Astrocyte of the spinal cord (primary cell): Measurements from ENCODE around the gene SYS1.
"Not testable (repeated sequence)": the region's sequence is repeated elsewhere in the genome, so short reads cannot be mapped to it uniquely, and the experiment has no call there.

ENCODE experiments used
- DNase-seq: peaks from one replicate; pipeline ENCODE4 v3.0.0; 2011; ENCODE audit warnings: low read depth, low spot score
- H3K4me3 ChIP-seq: 2 replicates; pipeline ENCODE4 v1.5.1; 2011; ENCODE audit warnings: low read depth, mild to moderate bottlenecking, low read length, moderate library complexity
- in situ Hi-C: cut with HindIII; loops from 2 replicates; pipeline ENCODE4 v1.10.0; 2017; ENCODE audit warnings: low sequenced_read_pairs
- TF ChIP-seq, protein P1 (sequence below): IDR thresholded peaks from 2 replicates; pipeline ENCODE4 v1.5.1; 2012; ENCODE audit warnings: low read depth, mild to moderate bottlenecking, low read length, inconsistent platforms

The SYS1 gene

DNA sequence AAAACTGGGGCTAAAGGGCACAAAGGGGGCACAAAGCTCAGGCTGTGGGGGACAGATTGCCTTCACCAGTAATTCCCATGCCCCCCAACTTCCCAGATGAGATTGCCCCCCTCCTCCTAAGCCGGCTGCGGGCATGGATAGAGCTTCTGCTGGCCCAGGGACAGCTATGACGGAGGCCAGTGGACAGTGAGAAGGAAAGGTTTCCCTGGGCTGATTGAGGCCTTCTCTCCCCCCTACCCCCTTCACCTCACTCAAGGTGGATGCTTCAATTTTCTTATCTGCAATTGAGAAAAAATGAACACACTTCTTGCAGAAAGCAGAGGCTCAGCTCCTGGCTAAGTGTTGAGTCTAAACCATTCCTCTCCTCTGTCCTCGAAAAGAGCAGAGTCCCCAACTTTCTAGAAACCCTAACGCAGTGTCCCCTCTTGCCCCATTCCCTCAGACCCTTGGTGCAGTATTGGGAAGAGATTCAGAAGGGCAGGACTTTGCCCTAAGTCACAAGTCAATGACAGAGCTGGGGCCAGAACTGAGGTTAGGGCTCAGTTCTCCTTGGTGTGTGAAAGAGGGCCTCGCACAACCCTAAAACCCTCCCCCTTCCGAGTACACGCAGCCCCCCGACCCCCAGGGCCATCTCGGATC, 15.5 kb upstream of the SYS1 start:
- in situ Hi-C loops: no loop called here
- DNase-seq: no peak
- H3K4me3 ChIP-seq: peak overlapping the region; percentile 89
- TF ChIP-seq, protein P1, sequence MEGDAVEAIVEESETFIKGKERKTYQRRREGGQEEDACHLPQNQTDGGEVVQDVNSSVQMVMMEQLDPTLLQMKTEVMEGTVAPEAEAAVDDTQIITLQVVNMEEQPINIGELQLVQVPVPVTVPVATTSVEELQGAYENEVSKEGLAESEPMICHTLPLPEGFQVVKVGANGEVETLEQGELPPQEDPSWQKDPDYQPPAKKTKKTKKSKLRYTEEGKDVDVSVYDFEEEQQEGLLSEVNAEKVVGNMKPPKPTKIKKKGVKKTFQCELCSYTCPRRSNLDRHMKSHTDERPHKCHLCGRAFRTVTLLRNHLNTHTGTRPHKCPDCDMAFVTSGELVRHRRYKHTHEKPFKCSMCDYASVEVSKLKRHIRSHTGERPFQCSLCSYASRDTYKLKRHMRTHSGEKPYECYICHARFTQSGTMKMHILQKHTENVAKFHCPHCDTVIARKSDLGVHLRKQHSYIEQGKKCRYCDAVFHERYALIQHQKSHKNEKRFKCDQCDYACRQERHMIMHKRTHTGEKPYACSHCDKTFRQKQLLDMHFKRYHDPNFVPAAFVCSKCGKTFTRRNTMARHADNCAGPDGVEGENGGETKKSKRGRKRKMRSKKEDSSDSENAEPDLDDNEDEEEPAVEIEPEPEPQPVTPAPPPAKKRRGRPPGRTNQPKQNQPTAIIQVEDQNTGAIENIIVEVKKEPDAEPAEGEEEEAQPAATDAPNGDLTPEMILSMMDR: no peak

DNA sequence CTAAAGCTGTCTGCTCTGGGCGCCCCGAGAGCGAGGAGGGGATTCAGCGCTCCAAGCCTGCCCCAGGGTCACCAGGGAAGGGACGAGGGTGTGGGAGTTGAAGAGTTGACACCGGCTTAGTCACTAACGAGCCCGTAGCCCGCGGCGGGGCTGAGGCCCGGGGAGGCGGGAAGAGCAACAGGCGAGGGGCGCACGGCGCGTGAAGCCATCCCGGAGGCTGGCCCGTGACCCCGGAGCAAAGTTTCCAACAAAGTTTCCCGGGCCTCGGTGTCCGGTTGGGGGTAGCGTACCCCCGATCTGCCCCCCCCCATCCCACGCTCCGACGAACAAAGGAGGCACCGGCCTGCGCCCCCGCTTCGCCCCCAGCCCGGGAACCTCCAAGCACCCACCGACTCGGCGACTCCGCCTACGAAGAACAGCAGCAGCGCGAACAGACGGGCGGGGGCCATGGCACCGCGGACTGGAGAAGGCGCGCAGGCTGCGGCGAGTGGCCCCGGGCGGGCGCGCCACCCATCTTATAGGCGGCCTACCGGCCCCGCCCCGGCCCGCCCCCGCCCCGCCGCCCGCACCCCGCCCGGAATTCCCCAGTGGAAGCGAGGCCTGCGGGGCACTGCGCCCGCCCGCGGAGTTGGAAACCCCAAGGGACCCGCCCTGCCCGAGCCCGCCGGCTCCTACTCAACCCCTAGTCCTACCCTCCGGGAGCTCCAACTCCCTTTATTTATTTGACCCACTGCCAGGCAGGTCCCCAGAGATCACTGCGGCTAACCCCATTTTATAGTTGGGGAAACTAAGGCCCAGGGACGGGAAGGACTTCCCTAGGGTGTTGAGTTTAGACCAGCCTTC, 14.8 kb upstream of the SYS1 start, which contains the start of gene SDC4:
Gene SDC4 (minus strand): TSS at position 489 of the 843 bp plus-strand sequence. CDS start 40 bp downstream, at position 449.
- TF ChIP-seq, protein P1: no peak
- DNase-seq: peak; percentile 49
- H3K4me3 ChIP-seq: peak within 1 kb of the TSS; percentile 89
- in situ Hi-C loops: no loop called here

DNA sequence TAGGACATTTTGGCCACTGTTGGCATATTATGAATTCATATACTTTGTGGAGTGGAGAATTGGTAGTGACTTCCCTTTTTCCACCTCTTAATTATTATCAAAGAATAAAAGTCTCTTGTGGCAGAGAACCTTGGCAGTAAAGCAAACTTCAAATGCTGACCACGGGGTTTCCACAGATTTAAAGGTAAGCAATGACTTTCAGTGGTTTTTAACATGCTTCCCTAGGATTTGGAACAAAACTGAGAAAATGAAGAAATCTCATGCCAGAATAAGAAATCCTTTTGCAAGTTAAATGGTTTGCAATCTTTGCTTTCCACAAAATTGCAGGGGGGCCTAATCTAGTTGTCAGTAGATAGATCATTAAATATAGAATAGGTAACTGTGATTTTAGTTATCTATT, 12.7 kb upstream of the SYS1 start:
- TF ChIP-seq, protein P1: no peak
- no peak overlapping the region for H3K4me3 ChIP-seq
- DNase-seq: no peak
- in situ Hi-C loops: no loop called here

DNA sequence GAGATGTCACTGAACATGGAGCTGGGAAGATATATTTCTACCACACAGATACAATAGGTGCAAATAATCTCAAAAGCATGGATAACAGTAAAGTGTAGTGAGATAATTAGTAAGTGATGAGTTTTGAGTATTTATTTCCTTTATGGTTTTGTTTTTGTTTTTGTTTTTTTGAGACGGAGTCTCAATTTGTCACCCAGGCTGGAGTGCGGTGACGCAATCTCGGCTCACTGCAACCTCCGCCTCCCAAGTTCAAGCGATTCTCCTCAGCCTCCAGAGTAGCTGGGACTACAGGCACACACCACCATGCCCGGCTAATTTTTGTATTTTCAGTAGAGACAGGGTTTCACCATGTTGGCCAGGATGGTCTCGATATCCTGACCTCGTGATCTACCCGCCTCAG, 12.2 kb upstream of the SYS1 start:
- DNase-seq, H3K4me3 ChIP-seq, in situ Hi-C loops: not testable (repeated sequence)

DNA sequence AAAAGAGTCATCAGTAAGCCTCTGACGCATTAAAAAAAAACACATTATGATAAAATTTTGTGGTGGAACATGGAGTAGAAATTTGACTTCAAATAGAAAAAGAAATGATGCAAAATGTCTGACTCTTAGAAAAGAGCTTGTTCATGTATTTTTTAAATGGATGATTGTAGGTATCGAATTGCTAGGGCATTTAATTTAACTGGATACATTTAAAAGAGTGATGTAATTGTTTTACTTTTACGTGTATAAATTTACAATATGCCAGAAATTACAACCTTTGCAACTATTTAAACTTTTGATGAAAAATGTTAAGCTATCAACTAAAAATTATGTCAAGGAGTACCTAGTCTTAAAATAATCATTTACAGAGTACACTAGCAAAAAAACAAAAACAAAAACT, 10.2 kb upstream of the SYS1 start:
- TF ChIP-seq, protein P1: no peak
- in situ Hi-C loops: no loop called here
- no peak overlapping the region for H3K4me3 ChIP-seq
- no peak for DNase-seq

DNA sequence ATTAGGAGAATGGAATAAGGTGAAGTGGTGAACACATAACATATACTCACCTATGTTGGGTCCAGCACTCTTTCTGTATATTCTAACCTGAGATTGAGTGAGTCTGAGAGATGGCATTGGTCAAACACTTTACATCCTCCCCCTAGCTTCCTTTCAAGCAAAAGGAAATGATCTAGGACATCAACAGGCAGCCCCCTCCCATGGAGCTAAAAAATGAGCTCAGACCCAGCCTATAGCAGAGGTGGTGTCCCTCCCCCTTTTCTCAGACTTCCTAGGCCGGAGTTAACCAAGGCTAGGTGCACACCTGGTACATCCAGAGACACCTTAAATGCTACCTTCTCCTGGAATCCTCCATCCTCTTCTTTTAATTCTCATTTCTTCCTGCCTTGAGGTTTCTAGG, 9.2 kb upstream of the SYS1 start:
- no peak for DNase-seq
- in situ Hi-C loops: no loop called here
- H3K4me3 ChIP-seq: no peak overlapping the region
- TF ChIP-seq, protein P1: no peak

DNA sequence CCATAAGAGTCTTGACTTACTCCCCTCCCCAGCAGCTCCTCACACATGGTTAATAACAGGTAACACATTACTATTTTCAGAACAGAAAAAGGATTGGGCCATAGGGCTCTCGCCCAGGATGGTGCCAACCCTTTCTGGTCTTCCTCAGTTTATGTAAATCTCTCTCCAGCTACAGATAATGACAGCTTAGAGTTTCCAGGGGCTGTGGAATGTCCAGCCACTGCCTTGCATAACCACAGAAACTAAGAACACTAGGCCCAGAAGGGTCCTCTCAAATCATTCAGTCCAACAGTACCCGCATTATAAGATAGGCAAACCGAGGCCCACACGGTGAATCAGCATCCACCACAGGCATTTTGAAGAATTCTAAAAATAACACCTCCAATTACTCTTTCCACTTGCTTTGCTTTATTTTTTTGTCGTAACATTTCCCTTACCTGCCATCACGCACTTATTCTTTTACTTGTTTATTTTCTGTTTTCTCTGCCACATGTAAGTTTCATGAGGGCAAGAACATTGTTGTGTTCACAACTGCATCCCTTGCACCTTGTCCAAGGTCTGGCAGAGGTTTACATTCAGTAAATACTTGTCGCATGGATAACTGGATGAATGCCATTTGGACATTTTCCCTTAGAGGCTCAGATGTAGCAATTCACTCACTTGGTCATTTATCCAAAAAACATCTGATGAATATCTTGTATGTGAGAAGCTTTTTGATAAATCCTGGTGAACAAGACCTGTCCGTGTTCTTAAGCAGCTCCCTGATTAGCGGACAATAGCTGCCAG, 8.3 kb upstream of the SYS1 start:
- H3K4me3 ChIP-seq: no peak overlapping the region
- in situ Hi-C loops: no loop called here
- TF ChIP-seq, protein P1: no peak
- DNase-seq: peak; percentile 68
